Measurements from ENCODE around the gene HSDL1.

DNA sequence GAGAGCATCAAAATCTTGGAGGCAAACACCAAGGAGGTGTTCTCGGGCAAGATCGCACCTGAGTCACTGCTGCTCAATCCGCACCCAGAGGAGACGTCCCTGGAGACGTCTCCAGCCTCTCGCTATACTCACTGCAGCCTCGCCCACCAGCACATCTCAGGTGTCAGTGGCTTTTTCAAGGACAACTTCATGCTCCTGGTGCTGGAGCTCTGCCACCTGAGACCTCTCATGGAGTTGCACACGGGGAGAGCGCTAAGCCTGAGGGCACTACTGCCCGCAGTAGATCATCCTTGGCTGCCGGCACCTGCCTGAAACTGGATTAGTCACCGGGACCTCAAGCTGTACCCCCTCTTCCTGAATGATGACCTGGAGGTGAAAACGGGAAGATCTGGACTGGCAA is 25.6 kb downstream of the HSDL1 start:
- TF ChIP-seq POLR2AphosphoS5 (IDR thresholded peaks at IDR 0.05) (no peak), CTCF (IDR thresholded peaks at IDR 0.05) (no peak), POLR2A (IDR thresholded peaks at IDR 0.05) (no peak), EP300 (IDR thresholded peaks at IDR 0.05) (no peak)
